ENCODE measurements around the gene GORASP1. TPM values are rescaled to one million over a fixed set of nuclear protein-coding genes. Genes with fewer than 3 reads are reported as not detected.

GORASP1 gene
- total and polyA plus RNA-seq, 2 of the 8 experiments (the other 6 are each of a cell fraction or from before 2014, with no cell fraction given), result 33.4 to 33.5 TPM

DNA sequence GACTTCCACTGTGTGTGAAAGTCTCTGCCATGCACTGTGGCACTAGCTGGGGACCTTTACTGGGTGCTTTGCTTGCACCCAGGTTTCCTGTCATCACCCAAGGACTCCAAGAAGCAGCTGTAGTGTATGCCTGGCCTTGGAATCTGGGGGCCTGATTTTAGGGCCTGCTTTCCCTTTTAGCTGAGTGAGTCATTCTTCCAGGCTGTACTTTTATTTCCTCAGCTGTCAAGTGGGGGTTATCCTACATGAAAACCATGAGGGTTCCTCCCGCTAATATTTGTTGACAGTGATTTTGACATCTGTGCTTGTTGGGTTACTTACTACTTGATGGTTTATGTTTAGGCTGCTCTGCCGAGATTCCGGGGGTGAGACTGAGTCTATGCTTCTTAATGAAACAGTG is 18.5 kb downstream of the GORASP1 start:
- no peak overlapping the region for H3K18ac ChIP-seq (ENCODE audit: extremely low read depth, low read length)
- H3K9ac ChIP-seq (replicated peaks in 1 of 4; ENCODE audit: extremely low read depth in 1 of 4, low read depth in 3 of 4, low read length in 3 of 4), result no peak overlapping the region
- peaks cover 0 to 3% of the 10 kb centered on the region in 2 experiments for H4K20me1 ChIP-seq (replicated peaks in 1 of 2; ENCODE audit: control insufficient read depth in 1 of 2, insufficient read depth in 2 of 2, low read length in 2 of 2)
- H4K5ac ChIP-seq (ENCODE audit: insufficient read length, low read depth, low read length), result no peak overlapping the region
- H2BK15ac ChIP-seq (ENCODE audit: low read length), result no peak overlapping the region
- peaks cover 16 to 66% (median 42%) of the 10 kb centered on the region in 4 experiments for H3K36me3 ChIP-seq (ENCODE audit: control insufficient read depth in 2 of 4, insufficient read depth in 4 of 4, low read length in 3 of 4)
- no peaks in the 10 kb centered on the region for H3K27me3 ChIP-seq (replicated peaks in 1 of 4; ENCODE audit: control insufficient read depth in 3 of 4, extremely low read depth in 1 of 4, insufficient read depth in 3 of 4, low read length in 3 of 4)
- ChIA-PET CTCF (ENCODE audit: partially characterized antibody) (interaction anchor here (0.9 to 1.9 kb wide), 4 partner anchors 12 to 203 kb away, joined by 3 to 5 read pairs (median 4); no protein-coding TSS in a partner anchor), POLR2A (ENCODE audit: partially characterized antibody) (no interaction called here)
- no peak overlapping the region for H3K4ac ChIP-seq (replicated peaks; ENCODE audit: insufficient read length, low read depth, low read length)
- no peak overlapping the region for H2BK5ac ChIP-seq (ENCODE audit: low read depth, low read length)
- TF ChIP-seq SIX5 (IDR thresholded peaks at IDR 0.05; ENCODE audit: low read depth, low read length) (no peak), PHF8 (conservative IDR thresholded peaks at IDR 0.05; ENCODE audit: low read depth, low read length) (no peak), CREB1 (IDR thresholded peaks at IDR 0.05) (no peak), KDM5A (IDR thresholded peaks at IDR 0.05; ENCODE audit: low read length) (no peak), KDM4A (IDR thresholded peaks at IDR 0.05; ENCODE audit: low read depth, low read length, severe bottlenecking) (no peak), CEBPB (IDR thresholded peaks at IDR 0.05; ENCODE audit: low read depth, low read length) (no peak)
- H3K79me1 ChIP-seq (ENCODE audit: low read depth, low read length), result no peaks in the 10 kb centered on the region
- H2AK5ac ChIP-seq (ENCODE audit: low read depth, low read length), result no peak overlapping the region
- no peak overlapping the region for H4K91ac ChIP-seq (replicated peaks; ENCODE audit: insufficient read length, low read length)
- no peak overlapping the region for H3K56ac ChIP-seq (replicated peaks; ENCODE audit: insufficient read length, low read depth, low read length)
- no peak overlapping the region for H3K27ac ChIP-seq (ENCODE audit: low read depth, low read length)
- no peak overlapping the region for H2BK20ac ChIP-seq (ENCODE audit: low read length)
- H3K9me3 ChIP-seq (ENCODE audit: insufficient read depth in 2 of 2, low read depth in 1 of 2, low read length in 1 of 2), result no peaks in the 10 kb centered on the region
- H2BK120ac ChIP-seq (replicated peaks; ENCODE audit: low read depth, low read length), result no peak overlapping the region
- DNase-seq (ENCODE audit: low read depth in 1 of 2, low spot score in 2 of 2) (peak in 1 of 2 experiments; percentile 20), FAIRE-seq (no peak)
- WGBS, 2 experiments (ENCODE audit: extremely low coverage in 1 of 2, insufficient coverage in 1 of 2, insufficient read length in 1 of 2, insufficient replicate concordance in 2 of 2, low coverage in 1 of 2, low lambda C conversion rate in 2 of 2, missing lambda C conversion rate in 1 of 2), result 92% methylated on average over 3 of the region's 3 CpGs; no CpG with 5 or more reads in 1 of the 2 experiments
- no peaks in the 10 kb centered on the region for H3K79me2 ChIP-seq (ENCODE audit: control insufficient read depth in 1 of 2, insufficient read depth in 2 of 2, low read length in 2 of 2)
- H3K4me2 ChIP-seq (ENCODE audit: insufficient read depth in 1 of 2, low read depth in 2 of 2, low read length in 2 of 2), result no peak overlapping the region
- no peak overlapping the region for H4K8ac ChIP-seq (ENCODE audit: extremely low read depth, insufficient read depth, low read length)
- no peak overlapping the region for H2BK12ac ChIP-seq (ENCODE audit: low read depth, low read length)
- no peak overlapping the region for H2AFZ ChIP-seq (ENCODE audit: low read length)
- no peak overlapping the region for H3K14ac ChIP-seq (ENCODE audit: insufficient read length)
- no peak overlapping the region for H3K4me3 ChIP-seq (ENCODE audit: extremely low read depth in 1 of 4, insufficient read depth in 2 of 4, low read depth in 3 of 4, low read length in 4 of 4)
- no peak overlapping the region for H3K23ac ChIP-seq (ENCODE audit: insufficient read length)
- no peaks in the 10 kb centered on the region for H3K4me1 ChIP-seq (replicated peaks in 1 of 4; ENCODE audit: control insufficient read depth in 3 of 4, insufficient read depth in 4 of 4, low read length in 3 of 4)
- H3K23me2 ChIP-seq (ENCODE audit: low read depth, low read length), result no peaks in the 10 kb centered on the region; the same call in 1 of the 2 replicates

Measured in H1 (cell line).